ENCODE data around the gene RDH16. TPM values are rescaled to one million over a fixed set of nuclear protein-coding genes. Genes with fewer than 3 reads are reported as not detected.
A peak's percentile ranks its signal among the peaks of the same experiment; 100 is the strongest.

RDH16 gene
- total and polyA plus RNA-seq, 2 experiments from 2014 or later: 0.52 to 0.66 TPM

GRCh38 chr12:56932146-56932545 is 25.3 kb downstream of the RDH16 start (continued):
- TF ChIP-seq REST (IDR thresholded peaks at IDR 0.05; ENCODE audit: unreplicated experiment) (no peak), ZNF114 (CRISPR knock-in tag; IDR thresholded peaks at IDR 0.05) (no peak)

- H3K36me3 Mint-ChIP-seq (ENCODE audit: low read depth): no peaks in the 10 kb centered on the region
- no peak overlapping the region for H3K27ac ChIP-seq (ENCODE audit: low read depth)
- peaks cover 15% of the 10 kb centered on the region for H3K4me1 ChIP-seq (ENCODE audit: insufficient read depth)
- peaks cover 4% of the 10 kb centered on the region for H3K9me2 ChIP-seq (ENCODE audit: insufficient read depth)
- H3K4me1 Mint-ChIP-seq: peaks cover 24% of the 10 kb centered on the region
- no peaks in the 10 kb centered on the region for H3F3A ChIP-seq (replicated peaks; ENCODE audit: low read depth)
- H4K20me1 ChIP-seq (replicated peaks; ENCODE audit: insufficient read depth): no peaks in the 10 kb centered on the region
- DNase-seq (ENCODE audit: low spot score): peak; percentile 69
- H3K4me2 ChIP-seq: peak overlapping the region; percentile 67
- H2AFZ ChIP-seq: peak overlapping the region; percentile 84
- TF ChIP-seq CREB1 (CRISPR knock-in tag; IDR thresholded peaks at IDR 0.05; ENCODE audit: low read depth) (no peak), ZNF114 (CRISPR knock-in tag; IDR thresholded peaks at IDR 0.05) (no peak), REST (IDR thresholded peaks at IDR 0.05; ENCODE audit: unreplicated experiment) (no peak), CTCF (conservative IDR thresholded peaks at IDR 0.05; ENCODE audit: low read depth in 2 of 2) (no peak), JUNB (IDR thresholded peaks at IDR 0.05; ENCODE audit: unreplicated experiment) (no peak), POLR2AphosphoS5 (IDR thresholded peaks at IDR 0.05; ENCODE audit: low read depth) (no peak), ZNF331 (CRISPR knock-in tag; IDR thresholded peaks at IDR 0.05; ENCODE audit: low read depth) (no peak)
- H3K27me3 Mint-ChIP-seq (ENCODE audit: insufficient read depth, low read depth, poor library complexity): peaks cover 3% of the 10 kb centered on the region
- H3K27ac Mint-ChIP-seq: no peak overlapping the region
- H3K36me3 ChIP-seq (ENCODE audit: insufficient read depth): no peaks in the 10 kb centered on the region
- H3K4me3 ChIP-seq: 0 out of 2 replicates have a peak overlapping the region, but pooled peaks have one; percentile 10
- H3K4me3 Mint-ChIP-seq: no peak overlapping the region
- peak; percentile 59 for ATAC-seq
- H3K9me3 Mint-ChIP-seq: peaks cover 3% of the 10 kb centered on the region; the same call in 2 of the 3 replicates
- H3K79me2 ChIP-seq (replicated peaks; ENCODE audit: insufficient read depth): no peaks in the 10 kb centered on the region
- no peaks in the 10 kb centered on the region for H3K27me3 ChIP-seq (ENCODE audit: insufficient read depth)
Observed at GRCh38 chr12:56931474-56931978, 25.9 kb downstream of the RDH16 start.

Data from GM23338 (cell line).